GM15510 (cell line): ENCODE measurements around the gene ARL15.

Source experiments
- POLR2A ChIP-seq: IDR thresholded peaks from 3 replicates; pipeline ENCODE4 v1.6.1; 2011; ENCODE audit warnings: borderline replicate concordance; ENCODE audit not compliant: insufficient read length; ENCODE audit errors: extremely low read depth

ARL15 gene

GRCh38 chr5:54298947-54299346 lies 11.4 kb downstream of the ARL15 start:
- no peak for TF ChIP-seq POLR2A

- TF ChIP-seq POLR2A = no peak
Observed at GRCh38 chr5:54296386-54296785, 14.0 kb downstream of the ARL15 start.

DNA sequence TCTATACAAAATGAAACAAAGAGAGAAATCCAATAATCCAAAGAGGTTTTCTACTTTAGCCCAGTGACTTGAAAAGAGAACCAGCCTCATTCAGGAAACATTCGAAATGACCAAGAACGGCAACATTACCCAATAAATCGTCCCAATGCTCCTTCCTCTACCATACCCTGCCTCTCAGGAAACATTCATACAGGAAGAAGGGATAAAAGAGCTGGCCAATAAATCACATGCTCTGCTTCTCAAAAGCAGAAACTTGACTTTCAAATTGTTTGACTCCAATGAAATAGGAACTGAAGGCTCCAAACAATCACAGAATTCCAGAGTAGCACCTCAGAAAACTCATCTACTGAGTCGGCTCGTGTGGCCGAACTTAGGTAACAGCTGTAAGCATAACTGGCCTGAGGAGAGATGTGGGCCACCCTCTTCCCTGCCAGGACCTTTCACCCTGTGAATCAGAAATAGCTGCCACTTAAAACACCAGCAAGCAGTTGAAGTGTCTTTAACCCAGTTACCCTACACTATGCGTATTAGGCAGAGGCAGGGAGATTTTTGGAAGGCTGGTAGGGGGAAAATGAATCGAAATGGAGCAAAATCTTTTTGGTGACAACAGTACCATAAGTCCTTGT lies 14.6 kb downstream of the ARL15 start:
- no peak for TF ChIP-seq POLR2A

GRCh38 chr5:54294097-54294667 lies 16.2 kb downstream of the ARL15 start:
- no peak for TF ChIP-seq POLR2A

DNA sequence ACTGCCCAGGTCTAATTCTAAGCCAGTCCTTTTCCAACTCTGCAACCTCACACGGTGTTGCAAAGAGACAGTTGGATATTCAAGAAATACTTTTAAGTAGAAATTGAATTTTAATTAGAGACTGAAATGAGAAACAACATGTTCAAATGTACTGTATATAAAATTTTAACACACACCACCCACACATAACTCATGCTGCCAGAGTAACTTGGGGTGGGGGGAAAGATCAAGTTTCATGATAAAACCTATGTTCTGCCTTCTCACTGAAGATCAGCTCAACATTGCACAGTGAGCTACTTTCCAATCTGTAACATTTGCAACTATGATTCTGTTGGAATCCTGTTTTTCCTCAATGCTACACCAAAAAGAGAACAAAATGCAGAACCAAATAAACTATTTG lies 17.5 kb downstream of the ARL15 start:
- no peak for TF ChIP-seq POLR2A

- no peak for TF ChIP-seq POLR2A
Observed at GRCh38 chr5:54291498-54291897, 18.9 kb downstream of the ARL15 start.

DNA sequence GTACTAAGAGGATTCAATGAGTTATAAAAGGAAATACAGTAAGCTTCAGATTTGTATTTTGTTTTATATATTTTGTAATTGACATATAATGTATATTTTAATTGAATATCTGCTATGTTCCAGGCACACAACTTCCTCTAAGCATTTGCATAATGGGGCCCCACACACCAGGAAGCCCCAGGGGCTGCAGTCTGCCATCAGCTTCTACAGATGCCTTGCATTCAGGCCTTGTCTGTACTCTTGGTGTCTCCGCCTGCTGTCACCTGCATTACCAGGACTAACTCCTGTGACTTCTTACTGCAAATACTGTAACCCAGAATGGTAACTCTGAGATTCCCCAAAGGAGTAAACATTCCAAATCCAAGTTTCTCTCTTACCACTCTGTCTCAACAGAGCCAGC lies 20.6 kb downstream of the ARL15 start:
- no peak for TF ChIP-seq POLR2A

DNA sequence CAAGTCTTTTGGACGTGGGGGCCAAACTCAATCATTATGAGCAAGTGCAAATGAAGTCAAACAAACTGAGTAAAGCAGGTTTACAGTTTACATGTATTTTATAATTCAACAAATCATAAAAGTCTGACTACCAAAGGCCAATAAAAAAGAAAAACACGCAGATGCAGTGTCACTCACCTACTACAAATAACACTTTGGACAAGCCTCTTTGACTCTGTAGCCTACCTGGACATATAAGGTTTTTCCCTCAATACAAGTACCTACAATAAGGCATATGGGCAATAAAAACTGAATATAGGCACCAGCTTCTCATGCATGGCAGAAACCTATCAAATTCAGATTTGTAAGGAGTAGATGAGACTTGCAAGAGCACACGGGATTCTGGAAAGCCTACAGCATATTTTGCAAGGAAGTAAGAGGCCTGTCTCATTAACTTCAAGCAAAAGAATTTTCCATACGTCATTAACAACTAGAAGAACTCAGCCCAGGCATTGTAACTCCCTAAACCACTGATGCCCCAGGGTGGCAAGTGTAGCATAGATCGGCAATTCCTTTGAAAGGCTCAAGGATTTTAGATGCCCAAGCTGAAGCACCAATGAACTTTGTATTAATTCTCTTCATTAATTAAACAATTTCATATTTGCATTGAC lies 21.7 kb downstream of the ARL15 start:
- no peak for TF ChIP-seq POLR2A

GRCh38 chr5:54285686-54286085 lies 24.7 kb downstream of the ARL15 start:
- TF ChIP-seq POLR2A = no peak

- TF ChIP-seq POLR2A = no peak
Observed at GRCh38 chr5:54284586-54284985, 25.8 kb downstream of the ARL15 start.

DNA sequence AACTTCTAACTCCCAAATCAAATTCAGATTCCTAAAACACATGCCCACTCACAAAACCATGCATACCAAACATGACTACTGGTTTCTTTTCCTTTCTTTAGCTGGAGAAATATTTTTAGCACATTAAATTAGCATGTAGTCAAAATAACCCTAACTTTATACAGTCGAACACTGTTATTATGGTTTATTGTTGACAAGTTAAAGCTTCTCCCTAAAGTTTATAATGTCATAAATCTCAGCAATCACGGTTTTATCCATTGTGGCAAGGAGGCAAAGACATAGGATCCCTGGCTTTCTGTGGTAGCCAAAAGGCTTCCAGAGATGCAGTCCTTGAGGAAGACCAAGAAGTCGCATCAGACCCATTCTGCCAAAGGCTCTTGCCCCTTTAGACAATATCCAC lies 27.5 kb downstream of the ARL15 start:
- TF ChIP-seq POLR2A = no peak

- TF ChIP-seq POLR2A = no peak
Observed at GRCh38 chr5:54281960-54282692, 28.2 kb downstream of the ARL15 start.

DNA sequence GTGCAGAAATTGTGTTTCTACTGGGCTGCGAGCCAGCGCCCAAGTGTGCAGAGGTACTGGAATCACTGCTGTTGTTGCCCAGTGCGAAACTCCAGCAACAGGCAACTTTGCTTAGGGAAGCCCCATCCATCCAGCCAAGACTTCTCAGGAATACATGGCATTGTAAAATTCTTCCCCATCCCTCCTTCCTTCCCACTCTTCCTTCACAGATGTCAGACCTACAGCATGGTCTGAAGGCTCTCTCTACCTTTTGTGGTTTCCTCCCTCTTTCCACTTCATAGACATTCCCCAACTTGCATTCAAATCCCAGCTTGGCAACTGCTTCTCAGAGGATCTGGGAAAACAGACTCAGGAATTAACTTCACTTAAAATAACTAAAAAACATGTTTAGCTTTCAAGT lies 30.4 kb downstream of the ARL15 start:
- TF ChIP-seq POLR2A = no peak

DNA sequence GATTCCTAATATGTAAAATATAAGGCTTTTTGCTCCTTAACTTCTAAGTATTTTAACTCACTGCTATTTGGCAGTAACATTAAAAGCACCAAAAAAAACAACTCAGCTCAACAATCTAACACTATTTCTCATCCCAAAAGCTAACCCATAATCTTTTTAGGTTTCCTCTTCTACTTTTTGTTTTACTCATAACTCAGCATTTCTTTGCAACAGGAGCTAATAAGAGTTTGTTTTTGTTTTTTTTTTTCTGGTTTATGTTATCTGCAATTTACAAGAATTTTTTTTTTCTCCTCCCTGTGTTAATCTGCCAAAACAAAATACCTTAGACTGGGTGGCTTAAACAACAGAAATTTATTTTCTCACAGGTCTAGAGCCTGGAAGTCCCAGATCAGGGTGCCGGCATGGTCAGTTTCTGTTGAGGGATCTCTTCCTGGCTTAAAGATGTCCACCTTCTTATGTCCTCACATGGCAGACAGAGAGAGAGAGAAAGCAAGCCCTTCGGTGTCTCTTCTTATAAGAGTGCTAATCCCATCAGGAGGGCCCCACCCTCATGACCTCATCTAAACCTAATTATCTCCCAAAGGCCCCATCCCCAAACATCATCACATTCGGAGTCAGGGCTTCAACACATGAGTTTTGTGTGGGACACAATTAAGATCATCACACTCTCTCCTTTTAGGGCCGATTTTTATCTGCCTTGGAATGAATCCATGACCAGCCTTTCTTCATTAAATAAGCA lies 31.2 kb downstream of the ARL15 start:
- TF ChIP-seq POLR2A = no peak
